DOHH2 (cell line): Measurements from ENCODE around the gene IL12RB2.

Experiments used
- CTCF ChIP-seq: fragments of 200-600 bp; sonication (generic); IDR thresholded peaks from one replicate; pipeline ENCODE4 v1.5.1; 2014; ENCODE audit warnings: antibody characterized with exemption, mild to moderate bottlenecking, low read depth, low read length; ENCODE audit not compliant: poor library complexity, severe bottlenecking
- EZH2phosphoT487 ChIP-seq: fragments of 200-600 bp; sonication (generic); IDR thresholded peaks from 2 replicates; pipeline ENCODE4 v1.6.1; 2017; ENCODE audit warnings: borderline replicate concordance, mild to moderate bottlenecking, antibody characterized with exemption, low read length, moderate library complexity, mixed read lengths

GRCh38 chr1:67394548-67394947 lies 86.9 kb downstream of the IL12RB2 start:
- no peak for TF ChIP-seq CTCF
- no peak for TF ChIP-seq EZH2phosphoT487
